HL-60 (cell line): ENCODE measurements around the gene ARHGEF16.

Experiments
- GABPA ChIP-seq: IDR thresholded peaks from 2 replicates; pipeline ENCODE4 v1.6.1; 2012; ENCODE audit warnings: low read depth
- POLR2AphosphoS5 ChIP-seq: IDR thresholded peaks from 2 replicates; pipeline ENCODE4 v1.6.1; 2012; ENCODE audit warnings: low read depth
- SPI1 ChIP-seq: IDR thresholded peaks from 2 replicates; pipeline ENCODE4 v1.6.1; 2012; ENCODE audit warnings: low read depth, mild to moderate bottlenecking, borderline replicate concordance
- TF ChIP-seq, protein P1 (sequence below): IDR thresholded peaks from one replicate; pipeline ENCODE4 v1.5.1; 2011; ENCODE audit warnings: low read length, control low read depth, inconsistent platforms; ENCODE audit not compliant: insufficient read depth
- TF ChIP-seq, protein P2 (sequence below): IDR thresholded peaks from 2 replicates; pipeline ENCODE4 v1.6.1; 2012; ENCODE audit warnings: low read depth; ENCODE audit not compliant: insufficient replicate concordance

DNA sequence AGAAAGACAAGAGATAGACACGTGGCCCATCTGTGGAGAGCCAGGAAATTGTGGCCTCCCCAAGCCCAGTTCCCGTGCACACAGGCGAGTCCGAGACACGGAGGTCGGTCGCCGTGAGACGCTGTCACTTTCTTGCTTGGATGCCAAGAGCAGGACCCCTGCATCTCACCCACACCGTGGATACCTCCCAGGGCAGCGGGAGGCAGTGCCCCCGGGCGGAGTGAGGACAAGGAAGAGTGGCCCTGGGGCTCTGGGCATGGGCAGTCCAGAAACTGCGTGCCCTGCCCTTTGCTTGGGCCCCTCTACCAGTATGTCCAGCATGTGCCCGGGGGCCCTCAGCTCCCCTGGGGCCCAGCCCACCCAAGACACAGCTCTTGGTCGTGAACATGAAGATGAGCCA, 24.7 kb upstream of the ARHGEF16 start:
- TF ChIP-seq POLR2AphosphoS5 (no peak), GABPA (no peak), SPI1 (no peak)
- TF ChIP-seq, protein P1, sequence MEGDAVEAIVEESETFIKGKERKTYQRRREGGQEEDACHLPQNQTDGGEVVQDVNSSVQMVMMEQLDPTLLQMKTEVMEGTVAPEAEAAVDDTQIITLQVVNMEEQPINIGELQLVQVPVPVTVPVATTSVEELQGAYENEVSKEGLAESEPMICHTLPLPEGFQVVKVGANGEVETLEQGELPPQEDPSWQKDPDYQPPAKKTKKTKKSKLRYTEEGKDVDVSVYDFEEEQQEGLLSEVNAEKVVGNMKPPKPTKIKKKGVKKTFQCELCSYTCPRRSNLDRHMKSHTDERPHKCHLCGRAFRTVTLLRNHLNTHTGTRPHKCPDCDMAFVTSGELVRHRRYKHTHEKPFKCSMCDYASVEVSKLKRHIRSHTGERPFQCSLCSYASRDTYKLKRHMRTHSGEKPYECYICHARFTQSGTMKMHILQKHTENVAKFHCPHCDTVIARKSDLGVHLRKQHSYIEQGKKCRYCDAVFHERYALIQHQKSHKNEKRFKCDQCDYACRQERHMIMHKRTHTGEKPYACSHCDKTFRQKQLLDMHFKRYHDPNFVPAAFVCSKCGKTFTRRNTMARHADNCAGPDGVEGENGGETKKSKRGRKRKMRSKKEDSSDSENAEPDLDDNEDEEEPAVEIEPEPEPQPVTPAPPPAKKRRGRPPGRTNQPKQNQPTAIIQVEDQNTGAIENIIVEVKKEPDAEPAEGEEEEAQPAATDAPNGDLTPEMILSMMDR = no peak
- TF ChIP-seq, protein P2, sequence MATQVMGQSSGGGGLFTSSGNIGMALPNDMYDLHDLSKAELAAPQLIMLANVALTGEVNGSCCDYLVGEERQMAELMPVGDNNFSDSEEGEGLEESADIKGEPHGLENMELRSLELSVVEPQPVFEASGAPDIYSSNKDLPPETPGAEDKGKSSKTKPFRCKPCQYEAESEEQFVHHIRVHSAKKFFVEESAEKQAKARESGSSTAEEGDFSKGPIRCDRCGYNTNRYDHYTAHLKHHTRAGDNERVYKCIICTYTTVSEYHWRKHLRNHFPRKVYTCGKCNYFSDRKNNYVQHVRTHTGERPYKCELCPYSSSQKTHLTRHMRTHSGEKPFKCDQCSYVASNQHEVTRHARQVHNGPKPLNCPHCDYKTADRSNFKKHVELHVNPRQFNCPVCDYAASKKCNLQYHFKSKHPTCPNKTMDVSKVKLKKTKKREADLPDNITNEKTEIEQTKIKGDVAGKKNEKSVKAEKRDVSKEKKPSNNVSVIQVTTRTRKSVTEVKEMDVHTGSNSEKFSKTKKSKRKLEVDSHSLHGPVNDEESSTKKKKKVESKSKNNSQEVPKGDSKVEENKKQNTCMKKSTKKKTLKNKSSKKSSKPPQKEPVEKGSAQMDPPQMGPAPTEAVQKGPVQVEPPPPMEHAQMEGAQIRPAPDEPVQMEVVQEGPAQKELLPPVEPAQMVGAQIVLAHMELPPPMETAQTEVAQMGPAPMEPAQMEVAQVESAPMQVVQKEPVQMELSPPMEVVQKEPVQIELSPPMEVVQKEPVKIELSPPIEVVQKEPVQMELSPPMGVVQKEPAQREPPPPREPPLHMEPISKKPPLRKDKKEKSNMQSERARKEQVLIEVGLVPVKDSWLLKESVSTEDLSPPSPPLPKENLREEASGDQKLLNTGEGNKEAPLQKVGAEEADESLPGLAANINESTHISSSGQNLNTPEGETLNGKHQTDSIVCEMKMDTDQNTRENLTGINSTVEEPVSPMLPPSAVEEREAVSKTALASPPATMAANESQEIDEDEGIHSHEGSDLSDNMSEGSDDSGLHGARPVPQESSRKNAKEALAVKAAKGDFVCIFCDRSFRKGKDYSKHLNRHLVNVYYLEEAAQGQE = no peak
